Panc1 (cell line): ENCODE results near the gene CLEC16A. TPM values are rescaled to one million over a fixed set of nuclear protein-coding genes. Genes with fewer than 3 reads are reported as not detected.

ENCODE experiments used
- ATAC-seq: fragments of 200-7000 bp; cut with Tn5 transposase; 2 replicates; pipeline ENCODE4 v1.9.1; 2020; ENCODE audit warnings: mild to moderate bottlenecking, moderate library complexity
- BruUV-seq: library from RNA; stranded (reverse); fragments of 400-500 nt; replicated peaks from 2 replicates; lab custom pipeline; 2021; lab: Mats Ljungman, UMichigan
- CTCF ChIA-PET: fragments of 300-600 bp; sonication (Branson Sonifier 250); formaldehyde crosslinking; loops from one replicate; lab custom pipeline; 2022; ENCODE audit warnings: antibody characterized with exemption; lab: Charles Lee
- POLR2A ChIA-PET: fragments of 300-600 bp; sonication (Branson Sonifier 250); formaldehyde crosslinking; loops from one replicate; lab custom pipeline; 2022; ENCODE audit warnings: antibody characterized with exemption; lab: Charles Lee
- DNase-seq: peaks from one replicate; pipeline ENCODE4 v3.0.0-alpha.2; 2010; ENCODE audit warnings: low read depth, low spot score
- H3K27ac ChIP-seq: 2 replicates; pipeline ENCODE4 v1.5.1; 2011; ENCODE audit warnings: mild to moderate bottlenecking, low read length, inconsistent platforms
- H3K27me3 ChIP-seq: fragments of 200-500 bp; sonication (Bioruptor generic); 2 replicates; pipeline ENCODE4 v1.6.0; 2014; ENCODE audit warnings: low read length, inconsistent platforms; ENCODE audit not compliant: control insufficient read depth, insufficient read depth
- H3K36me3 ChIP-seq: fragments of 200-500 bp; sonication (Bioruptor generic); 2 replicates; pipeline ENCODE4 v1.5.1; 2014; ENCODE audit warnings: inconsistent platforms, mild to moderate bottlenecking, low read length, moderate library complexity; ENCODE audit not compliant: control insufficient read depth, insufficient read depth
- H3K4me1 ChIP-seq: 2 replicates; pipeline ENCODE4 v1.5.1; 2011; ENCODE audit warnings: inconsistent platforms, mild to moderate bottlenecking, low read length, moderate library complexity; ENCODE audit not compliant: control insufficient read depth, insufficient read depth
- H3K4me3 ChIP-seq, 2 experiments: 2 replicates each; pipeline ENCODE4 v1.5.1; 2011 to 2012; ENCODE audit warnings: low read depth in 2 of 2, low read length in 2 of 2, mild to moderate bottlenecking in 2 of 2, inconsistent platforms in 1 of 2, moderate library complexity in 1 of 2
- H3K9me3 ChIP-seq: fragments of 200-500 bp; sonication (Bioruptor generic); 2 replicates; pipeline ENCODE4 v1.5.1; 2014; ENCODE audit warnings: low read depth, mild to moderate bottlenecking, inconsistent platforms, low read length, moderate library complexity; ENCODE audit not compliant: control insufficient read depth, insufficient read depth
- POLR2AphosphoS5 ChIP-seq: IDR thresholded peaks from 2 replicates; pipeline ENCODE4 v1.6.1; 2012; ENCODE audit warnings: mild to moderate bottlenecking, low read depth, low read length, moderate library complexity
- SIN3A ChIP-seq: IDR thresholded peaks from 2 replicates; pipeline ENCODE4 v1.6.1; 2012; ENCODE audit warnings: low read depth, mild to moderate bottlenecking, low read length, moderate library complexity, borderline replicate concordance; ENCODE audit not compliant: insufficient read depth
- TCF7L2 ChIP-seq: IDR thresholded peaks from 2 replicates; pipeline ENCODE4 v1.6.1; 2011; ENCODE audit warnings: mild to moderate bottlenecking, low read depth, low read length, inconsistent platforms
- in situ Hi-C: cut with HindIII; loops from 2 replicates; pipeline ENCODE4 v1.10.0; 2016; ENCODE audit warnings: low sequenced_read_pairs, low pct_unique_long_range_greater_than_20kb
- intact Hi-C: fragments of 100-400 bp; cut with micrococcal nuclease; formaldehyde crosslinking; loops from one replicate; pipeline ENCODE4 v1.10.0; 2022; ENCODE audit not compliant: unreplicated experiment
- total RNA-seq: library from RNA; stranded (reverse); gene quantifications from one replicate; pipeline ENCODE4 v1.2.1, GENCODE V29; 2021; ENCODE audit not compliant: unreplicated experiment
- TF ChIP-seq, protein P1 (sequence below), 2 experiments: IDR thresholded peaks; 2 replicates each; pipeline ENCODE4 v1.6.1; 2011 to 2012; ENCODE audit warnings: low read depth in 2 of 2, control low read depth in 1 of 2, low read length in 1 of 2, mild to moderate bottlenecking in 1 of 2, moderate library complexity in 1 of 2; ENCODE audit not compliant: insufficient read depth in 1 of 2

Gene CLEC16A
- total RNA-seq, 1 experiment from 2014 or later: 21.0 TPM

DNA sequence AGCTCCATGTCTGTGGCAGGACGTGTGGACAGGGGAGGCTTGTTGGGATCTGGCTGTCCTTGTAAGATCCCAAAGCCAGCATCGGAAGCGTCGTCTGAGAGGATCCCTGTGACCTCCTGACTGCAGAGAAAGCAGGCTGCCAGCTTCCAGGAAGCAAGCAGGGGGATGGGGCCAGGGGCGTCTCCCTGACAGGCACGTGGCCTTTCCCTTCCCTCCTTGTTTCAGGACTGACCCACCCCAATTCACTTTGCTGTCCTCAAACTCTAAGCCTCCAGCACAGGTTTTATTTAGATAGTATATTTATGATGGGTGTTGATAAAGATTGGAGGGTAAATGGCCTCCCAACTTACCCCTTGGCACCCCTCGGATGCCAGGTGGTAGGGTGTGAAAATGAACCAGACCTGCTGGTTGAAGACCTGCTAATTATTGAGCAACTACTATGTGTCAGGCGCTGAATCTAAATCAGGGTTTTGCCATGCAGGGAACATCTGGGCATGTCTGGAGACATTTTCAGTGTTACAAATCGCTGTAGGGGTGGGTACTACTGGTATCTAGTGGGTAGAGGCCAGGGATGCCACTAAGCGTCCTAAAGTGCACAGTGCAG is 287.1 kb downstream of the CLEC16A start:
- ATAC-seq: no peak
- intact Hi-C loops: no loop called here
- no peak for DNase-seq

More for the DNA sequence above, 287.1 kb downstream of the CLEC16A start:
- BruUV-seq: no TSS peak
- TF ChIP-seq, protein P1, sequence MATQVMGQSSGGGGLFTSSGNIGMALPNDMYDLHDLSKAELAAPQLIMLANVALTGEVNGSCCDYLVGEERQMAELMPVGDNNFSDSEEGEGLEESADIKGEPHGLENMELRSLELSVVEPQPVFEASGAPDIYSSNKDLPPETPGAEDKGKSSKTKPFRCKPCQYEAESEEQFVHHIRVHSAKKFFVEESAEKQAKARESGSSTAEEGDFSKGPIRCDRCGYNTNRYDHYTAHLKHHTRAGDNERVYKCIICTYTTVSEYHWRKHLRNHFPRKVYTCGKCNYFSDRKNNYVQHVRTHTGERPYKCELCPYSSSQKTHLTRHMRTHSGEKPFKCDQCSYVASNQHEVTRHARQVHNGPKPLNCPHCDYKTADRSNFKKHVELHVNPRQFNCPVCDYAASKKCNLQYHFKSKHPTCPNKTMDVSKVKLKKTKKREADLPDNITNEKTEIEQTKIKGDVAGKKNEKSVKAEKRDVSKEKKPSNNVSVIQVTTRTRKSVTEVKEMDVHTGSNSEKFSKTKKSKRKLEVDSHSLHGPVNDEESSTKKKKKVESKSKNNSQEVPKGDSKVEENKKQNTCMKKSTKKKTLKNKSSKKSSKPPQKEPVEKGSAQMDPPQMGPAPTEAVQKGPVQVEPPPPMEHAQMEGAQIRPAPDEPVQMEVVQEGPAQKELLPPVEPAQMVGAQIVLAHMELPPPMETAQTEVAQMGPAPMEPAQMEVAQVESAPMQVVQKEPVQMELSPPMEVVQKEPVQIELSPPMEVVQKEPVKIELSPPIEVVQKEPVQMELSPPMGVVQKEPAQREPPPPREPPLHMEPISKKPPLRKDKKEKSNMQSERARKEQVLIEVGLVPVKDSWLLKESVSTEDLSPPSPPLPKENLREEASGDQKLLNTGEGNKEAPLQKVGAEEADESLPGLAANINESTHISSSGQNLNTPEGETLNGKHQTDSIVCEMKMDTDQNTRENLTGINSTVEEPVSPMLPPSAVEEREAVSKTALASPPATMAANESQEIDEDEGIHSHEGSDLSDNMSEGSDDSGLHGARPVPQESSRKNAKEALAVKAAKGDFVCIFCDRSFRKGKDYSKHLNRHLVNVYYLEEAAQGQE (IDR thresholded peaks at IDR 0.05; ENCODE audit: insufficient read depth in 1 of 2, low read depth in 2 of 2, low read length in 1 of 2): no peak
- TF ChIP-seq POLR2AphosphoS5: no peak
- TF ChIP-seq TCF7L2: no peak
- no peak for TF ChIP-seq SIN3A
- Histone ChIP-seq H3K27me3 (no peaks in the 10 kb centered on the region), H3K9me3 (no peaks in the 10 kb centered on the region), H3K4me1 (no peaks in the 10 kb centered on the region), H3K4me3 (no peak overlapping the region), H3K36me3 (no peaks in the 10 kb centered on the region), H3K27ac (no peak overlapping the region)
- POLR2A ChIA-PET: no interaction called here
- CTCF ChIA-PET: no interaction called here
- in situ Hi-C loops: no loop called here

Other genes with a start within 250 kb of the CLEC16A start
- not detected for gene TEKT5, start 249.6 kb upstream of the CLEC16A start, total RNA-seq
- 27.5 TPM for gene NUBP1, start 200.7 kb upstream of the CLEC16A start, total RNA-seq
- gene TVP23A, start 125.8 kb upstream of the CLEC16A start, total RNA-seq: not detected
- gene CIITA, start 67.4 kb upstream of the CLEC16A start, total RNA-seq: 0.41 TPM
- gene DEXI, start 2.1 kb upstream of the CLEC16A start, total RNA-seq: 32.2 TPM